Measurements from ENCODE around the gene KDR. TPM values are rescaled to one million over a fixed set of nuclear protein-coding genes. Genes with fewer than 3 reads are reported as not detected.

Gene KDR
- total RNA-seq, 1 donor from 2014 or later, result 19.4 TPM

DNA sequence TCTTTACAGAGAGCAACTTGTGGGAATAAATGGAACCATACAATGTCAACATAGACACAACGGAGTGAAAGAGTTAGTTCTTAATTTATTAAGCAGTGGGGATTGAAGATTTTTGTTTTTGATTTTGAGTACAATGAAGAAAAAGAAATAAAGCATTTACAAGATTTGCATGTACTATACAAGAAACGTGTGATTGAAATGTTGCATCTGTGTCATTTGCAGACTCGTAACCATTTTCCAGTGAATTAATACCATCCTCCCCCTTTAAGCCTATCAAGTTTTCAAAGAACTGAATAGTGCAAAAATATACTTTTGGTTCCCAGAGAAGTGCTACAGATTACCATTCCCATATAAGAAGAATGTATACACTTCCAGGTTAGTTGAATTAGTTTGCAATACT lies 8.6 kb upstream of the KDR start:
- H3K4me3 ChIP-seq, result no peak overlapping the region
- no peaks in the 10 kb centered on the region for H3K36me3 ChIP-seq
- H3K27ac ChIP-seq, result no peak overlapping the region
- H3K4me1 ChIP-seq, result no peaks in the 10 kb centered on the region
- TF ChIP-seq POLR2AphosphoS5 (IDR thresholded peaks at IDR 0.05; ENCODE audit: insufficient read depth in 1 of 2, low read depth in 1 of 2) (no peak), POLR2A (IDR thresholded peaks at IDR 0.05) (no peak)
- TF ChIP-seq, protein P1, sequence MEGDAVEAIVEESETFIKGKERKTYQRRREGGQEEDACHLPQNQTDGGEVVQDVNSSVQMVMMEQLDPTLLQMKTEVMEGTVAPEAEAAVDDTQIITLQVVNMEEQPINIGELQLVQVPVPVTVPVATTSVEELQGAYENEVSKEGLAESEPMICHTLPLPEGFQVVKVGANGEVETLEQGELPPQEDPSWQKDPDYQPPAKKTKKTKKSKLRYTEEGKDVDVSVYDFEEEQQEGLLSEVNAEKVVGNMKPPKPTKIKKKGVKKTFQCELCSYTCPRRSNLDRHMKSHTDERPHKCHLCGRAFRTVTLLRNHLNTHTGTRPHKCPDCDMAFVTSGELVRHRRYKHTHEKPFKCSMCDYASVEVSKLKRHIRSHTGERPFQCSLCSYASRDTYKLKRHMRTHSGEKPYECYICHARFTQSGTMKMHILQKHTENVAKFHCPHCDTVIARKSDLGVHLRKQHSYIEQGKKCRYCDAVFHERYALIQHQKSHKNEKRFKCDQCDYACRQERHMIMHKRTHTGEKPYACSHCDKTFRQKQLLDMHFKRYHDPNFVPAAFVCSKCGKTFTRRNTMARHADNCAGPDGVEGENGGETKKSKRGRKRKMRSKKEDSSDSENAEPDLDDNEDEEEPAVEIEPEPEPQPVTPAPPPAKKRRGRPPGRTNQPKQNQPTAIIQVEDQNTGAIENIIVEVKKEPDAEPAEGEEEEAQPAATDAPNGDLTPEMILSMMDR (IDR thresholded peaks at IDR 0.05), result no peak
- no peaks in the 10 kb centered on the region for H3K9me3 ChIP-seq
- no peak for DNase-seq (ENCODE audit: extremely low spot score in 2 of 2)
- intact Hi-C loops (cut with DNase I), result no loop called here
- H3K27me3 ChIP-seq, result no peaks in the 10 kb centered on the region

DNA sequence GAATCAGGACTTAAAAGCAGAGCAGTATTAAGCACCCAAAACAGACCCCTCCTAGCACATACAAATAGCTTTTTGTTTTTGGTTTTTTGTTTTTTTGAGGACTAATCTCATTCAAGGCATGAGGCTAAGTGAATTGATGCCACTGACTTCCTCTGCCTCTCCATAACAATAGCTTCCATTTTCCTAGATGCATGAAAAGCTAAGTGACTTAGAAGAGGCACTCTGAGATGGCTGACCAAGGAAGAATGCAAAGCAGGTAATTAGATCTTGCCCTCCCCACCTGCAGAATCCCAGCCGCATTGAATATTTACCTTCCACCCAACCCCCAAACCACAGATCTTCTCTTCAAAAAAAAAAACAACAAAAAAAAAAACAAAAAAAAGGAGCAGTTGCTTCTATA lies 7.4 kb upstream of the KDR start:
- DNase-seq (ENCODE audit: extremely low spot score in 2 of 2), result no peak
- intact Hi-C loops (cut with DNase I), result no loop called here
- no peaks in the 10 kb centered on the region for H3K9me3 ChIP-seq
- TF ChIP-seq, protein P1 (IDR thresholded peaks at IDR 0.05), result no peak
- no peak for TF ChIP-seq POLR2A (IDR thresholded peaks at IDR 0.05)
- no peak for TF ChIP-seq POLR2AphosphoS5 (IDR thresholded peaks at IDR 0.05; ENCODE audit: insufficient read depth in 1 of 2, low read depth in 1 of 2)
- H3K27ac ChIP-seq, result no peak overlapping the region
- no peaks in the 10 kb centered on the region for H3K27me3 ChIP-seq
- no peak overlapping the region for H3K4me3 ChIP-seq
- no peaks in the 10 kb centered on the region for H3K4me1 ChIP-seq
- H3K36me3 ChIP-seq, result no peaks in the 10 kb centered on the region

DNA sequence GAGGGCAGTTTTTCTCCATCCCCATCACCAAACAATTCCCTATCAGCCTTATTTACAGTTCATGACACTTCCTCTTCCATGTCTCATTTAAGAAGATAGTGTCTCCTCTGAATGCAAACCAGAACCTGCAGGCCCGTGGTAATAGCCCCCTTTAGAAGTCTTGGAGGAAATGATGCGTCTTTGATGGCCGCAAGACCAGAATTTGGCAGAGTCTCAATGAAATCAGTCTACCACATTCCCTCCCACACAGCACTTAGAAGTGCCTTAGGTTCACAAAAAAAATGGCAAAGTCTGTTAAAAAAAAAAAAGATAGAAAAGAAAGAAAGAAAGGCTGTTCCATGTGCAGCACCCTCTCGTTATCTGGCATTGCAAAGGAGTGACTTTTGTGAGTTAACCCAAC lies 2.1 kb upstream of the KDR start:
- TF ChIP-seq POLR2A (IDR thresholded peaks at IDR 0.05) (no peak), POLR2AphosphoS5 (IDR thresholded peaks at IDR 0.05; ENCODE audit: insufficient read depth in 1 of 2, low read depth in 1 of 2) (no peak)
- TF ChIP-seq, protein P1 (IDR thresholded peaks at IDR 0.05), result no peak
- H3K4me1 ChIP-seq, result peaks cover 17% of the 10 kb centered on the region
- H3K4me3 ChIP-seq, result no peak overlapping the region
- H3K27me3 ChIP-seq, result no peaks in the 10 kb centered on the region
- intact Hi-C loops (cut with DNase I), result no loop called here
- H3K36me3 ChIP-seq, result no peaks in the 10 kb centered on the region
- H3K9me3 ChIP-seq, result no peaks in the 10 kb centered on the region
- DNase-seq (ENCODE audit: extremely low spot score in 2 of 2), result no peak
- H3K27ac ChIP-seq, result no peak overlapping the region

DNA sequence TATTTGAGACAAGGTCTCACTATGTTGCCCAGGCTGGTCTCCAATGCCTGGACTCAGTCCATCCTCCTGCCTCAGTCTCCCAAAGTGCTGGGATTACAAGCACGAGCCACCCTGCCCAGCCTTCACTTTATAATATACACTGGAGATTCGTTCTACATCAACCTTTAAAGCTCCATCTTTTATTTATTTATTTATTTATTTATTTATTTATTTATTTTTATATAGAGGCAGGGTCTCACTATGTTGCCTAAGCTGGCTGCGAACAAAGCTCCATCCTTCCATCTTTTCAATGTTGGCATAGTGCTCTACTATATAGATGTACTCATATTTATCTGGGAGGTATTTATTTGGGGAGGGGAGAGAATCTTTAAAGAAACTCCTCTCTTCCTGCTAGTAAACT lies 1.7 kb upstream of the KDR start:
- H3K27ac ChIP-seq, result no peak overlapping the region
- no peaks in the 10 kb centered on the region for H3K9me3 ChIP-seq
- TF ChIP-seq POLR2A (IDR thresholded peaks at IDR 0.05), result no peak
- TF ChIP-seq POLR2AphosphoS5 (IDR thresholded peaks at IDR 0.05; ENCODE audit: insufficient read depth in 1 of 2, low read depth in 1 of 2), result no peak
- TF ChIP-seq, protein P1 (IDR thresholded peaks at IDR 0.05), result no peak
- H3K4me3 ChIP-seq, result no peak overlapping the region
- no peak for DNase-seq (ENCODE audit: extremely low spot score in 2 of 2)
- H3K27me3 ChIP-seq, result no peaks in the 10 kb centered on the region
- intact Hi-C loops (cut with DNase I), result no loop called here
- H3K4me1 ChIP-seq, result peaks cover 17% of the 10 kb centered on the region
- H3K36me3 ChIP-seq, result no peaks in the 10 kb centered on the region

DNA sequence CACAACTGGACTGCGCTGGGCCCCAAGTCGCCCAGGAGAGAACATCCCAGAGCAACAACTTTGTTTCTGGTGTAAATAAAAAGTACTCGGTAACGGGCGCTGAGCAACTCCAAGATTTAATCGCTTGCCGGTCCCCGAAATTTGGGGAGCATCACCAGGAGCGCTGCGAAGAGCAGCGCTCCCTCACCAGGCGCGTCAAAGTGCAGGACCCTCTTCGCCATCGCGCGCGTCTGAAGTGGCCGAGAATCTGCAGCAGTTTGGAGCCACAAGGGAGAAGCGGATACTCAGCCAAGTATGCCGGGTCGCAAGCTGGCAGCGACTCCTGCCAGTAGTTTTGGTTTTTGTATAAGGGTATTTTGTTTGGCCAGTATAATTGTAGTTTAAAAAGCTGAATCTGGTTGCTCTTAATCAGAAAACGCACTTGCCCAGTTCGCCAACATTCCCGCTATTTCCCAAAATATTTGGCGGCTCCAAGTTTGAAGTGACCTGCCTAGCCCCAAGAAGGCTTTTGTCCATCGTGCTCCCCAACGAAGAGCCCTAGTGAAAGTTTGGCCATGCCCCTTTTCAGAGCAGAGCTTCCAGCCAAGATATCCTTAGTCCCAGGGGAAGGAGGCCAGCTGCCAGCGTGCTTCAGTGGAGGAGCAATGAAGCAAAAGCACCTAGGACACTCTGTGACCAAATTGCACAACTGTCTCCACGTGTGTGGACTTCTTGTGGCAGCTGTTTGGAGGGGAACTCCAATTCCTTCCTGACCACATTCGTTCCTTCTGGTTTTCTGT lies 557 bp upstream of the KDR start:
- peak overlapping the region; percentile 43 for H3K4me3 ChIP-seq
- no peak for DNase-seq (ENCODE audit: extremely low spot score in 2 of 2)
- H3K27me3 ChIP-seq, result no peaks in the 10 kb centered on the region
- no peak for TF ChIP-seq POLR2A (IDR thresholded peaks at IDR 0.05)
- no peak for TF ChIP-seq POLR2AphosphoS5 (IDR thresholded peaks at IDR 0.05; ENCODE audit: insufficient read depth in 1 of 2, low read depth in 1 of 2)
- TF ChIP-seq, protein P1 (IDR thresholded peaks at IDR 0.05), result no peak
- intact Hi-C loops (cut with DNase I), result no loop called here
- no peaks in the 10 kb centered on the region for H3K36me3 ChIP-seq
- H3K4me1 ChIP-seq, result peaks cover 17% of the 10 kb centered on the region
- H3K27ac ChIP-seq, result no peak overlapping the region
- no peaks in the 10 kb centered on the region for H3K9me3 ChIP-seq
